Measurements from ENCODE around the gene SLC37A1.

DNA sequence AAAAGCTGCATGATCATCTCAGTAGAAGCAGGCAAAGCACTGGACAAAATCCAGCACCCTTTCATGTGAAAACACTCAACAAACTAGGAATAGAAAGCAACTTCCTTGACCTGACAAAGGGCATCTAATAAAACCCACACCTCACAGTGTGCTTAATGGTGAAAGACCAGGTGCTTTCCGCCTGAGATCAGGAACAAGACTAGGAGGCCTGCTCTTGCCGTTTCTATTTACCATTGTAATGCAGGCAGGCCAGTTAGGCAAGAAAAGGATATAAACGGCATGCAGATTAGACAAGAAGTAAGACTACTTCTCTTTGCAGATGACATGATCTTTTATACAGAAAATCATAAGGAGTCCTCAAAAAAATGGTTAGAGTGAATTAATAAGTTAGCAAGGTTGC lies 37.2 kb downstream of the SLC37A1 start:
- TF ChIP-seq, protein P1, sequence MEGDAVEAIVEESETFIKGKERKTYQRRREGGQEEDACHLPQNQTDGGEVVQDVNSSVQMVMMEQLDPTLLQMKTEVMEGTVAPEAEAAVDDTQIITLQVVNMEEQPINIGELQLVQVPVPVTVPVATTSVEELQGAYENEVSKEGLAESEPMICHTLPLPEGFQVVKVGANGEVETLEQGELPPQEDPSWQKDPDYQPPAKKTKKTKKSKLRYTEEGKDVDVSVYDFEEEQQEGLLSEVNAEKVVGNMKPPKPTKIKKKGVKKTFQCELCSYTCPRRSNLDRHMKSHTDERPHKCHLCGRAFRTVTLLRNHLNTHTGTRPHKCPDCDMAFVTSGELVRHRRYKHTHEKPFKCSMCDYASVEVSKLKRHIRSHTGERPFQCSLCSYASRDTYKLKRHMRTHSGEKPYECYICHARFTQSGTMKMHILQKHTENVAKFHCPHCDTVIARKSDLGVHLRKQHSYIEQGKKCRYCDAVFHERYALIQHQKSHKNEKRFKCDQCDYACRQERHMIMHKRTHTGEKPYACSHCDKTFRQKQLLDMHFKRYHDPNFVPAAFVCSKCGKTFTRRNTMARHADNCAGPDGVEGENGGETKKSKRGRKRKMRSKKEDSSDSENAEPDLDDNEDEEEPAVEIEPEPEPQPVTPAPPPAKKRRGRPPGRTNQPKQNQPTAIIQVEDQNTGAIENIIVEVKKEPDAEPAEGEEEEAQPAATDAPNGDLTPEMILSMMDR (IDR thresholded peaks at IDR 0.05): no peak
- TF ChIP-seq ZFX (IDR thresholded peaks at IDR 0.05; ENCODE audit: borderline replicate concordance): no peak

All from 22Rv1 (cell line).